Measurements from ENCODE around the gene TIMM13.

DNA sequence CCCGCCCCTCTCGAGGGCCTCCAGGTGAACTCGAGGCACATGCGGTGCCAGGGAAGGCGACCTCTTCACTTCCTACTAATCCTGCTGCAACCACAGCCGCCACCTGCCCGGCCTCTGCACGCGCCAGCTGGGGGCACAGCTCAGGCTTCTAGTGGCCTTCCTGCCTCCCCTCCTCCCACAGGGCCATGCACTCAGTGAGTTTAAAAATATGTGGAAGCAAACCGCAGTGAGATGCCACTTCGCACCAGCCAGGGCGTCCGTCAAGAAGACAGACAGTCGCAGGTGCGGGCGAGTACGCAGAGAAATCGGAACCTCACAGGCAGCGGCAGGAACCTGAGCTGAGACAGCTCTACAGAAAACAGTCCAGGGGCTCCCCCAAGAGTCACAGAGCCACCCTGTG lies 19.0 kb upstream of the TIMM13 start:
- TF ChIP-seq, protein P1, sequence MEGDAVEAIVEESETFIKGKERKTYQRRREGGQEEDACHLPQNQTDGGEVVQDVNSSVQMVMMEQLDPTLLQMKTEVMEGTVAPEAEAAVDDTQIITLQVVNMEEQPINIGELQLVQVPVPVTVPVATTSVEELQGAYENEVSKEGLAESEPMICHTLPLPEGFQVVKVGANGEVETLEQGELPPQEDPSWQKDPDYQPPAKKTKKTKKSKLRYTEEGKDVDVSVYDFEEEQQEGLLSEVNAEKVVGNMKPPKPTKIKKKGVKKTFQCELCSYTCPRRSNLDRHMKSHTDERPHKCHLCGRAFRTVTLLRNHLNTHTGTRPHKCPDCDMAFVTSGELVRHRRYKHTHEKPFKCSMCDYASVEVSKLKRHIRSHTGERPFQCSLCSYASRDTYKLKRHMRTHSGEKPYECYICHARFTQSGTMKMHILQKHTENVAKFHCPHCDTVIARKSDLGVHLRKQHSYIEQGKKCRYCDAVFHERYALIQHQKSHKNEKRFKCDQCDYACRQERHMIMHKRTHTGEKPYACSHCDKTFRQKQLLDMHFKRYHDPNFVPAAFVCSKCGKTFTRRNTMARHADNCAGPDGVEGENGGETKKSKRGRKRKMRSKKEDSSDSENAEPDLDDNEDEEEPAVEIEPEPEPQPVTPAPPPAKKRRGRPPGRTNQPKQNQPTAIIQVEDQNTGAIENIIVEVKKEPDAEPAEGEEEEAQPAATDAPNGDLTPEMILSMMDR (IDR thresholded peaks at IDR 0.05) = no peak
- TF ChIP-seq EZH2 (IDR thresholded peaks at IDR 0.05; ENCODE audit: borderline replicate concordance, insufficient read depth, low read depth, low read length, poor library complexity, severe bottlenecking) = no peak

Data from B cell (primary cell).